HEK293 (cell line): ENCODE results near the gene RMND1.

ENCODE experiments used
- EGR2 ChIP-seq: fragments of 450-650 bp; formaldehyde crosslinking; IDR thresholded peaks from 2 replicates; pipeline ENCODE4 v1.5.1; 2016; ENCODE audit warnings: low read depth, missing biosample characterization, missing genetic modification characterization
- MYNN ChIP-seq: fragments of 450-650 bp; formaldehyde crosslinking; IDR thresholded peaks from 2 replicates; pipeline ENCODE4 v1.5.1; 2016; ENCODE audit warnings: missing biosample characterization, missing genetic modification characterization, borderline replicate concordance
- REST ChIP-seq: fragments of 450-650 bp; formaldehyde crosslinking; IDR thresholded peaks from 2 replicates; pipeline ENCODE4 v1.5.1; 2016; ENCODE audit warnings: missing biosample characterization, missing genetic modification characterization
- YY1 ChIP-seq: fragments of 450-650 bp; formaldehyde crosslinking; IDR thresholded peaks from 2 replicates; pipeline ENCODE4 v1.5.1; 2018; ENCODE audit warnings: missing biosample characterization, missing genetic modification characterization
- ZBTB21 ChIP-seq: fragments of 450-650 bp; formaldehyde crosslinking; IDR thresholded peaks from 2 replicates; pipeline ENCODE4 v1.5.1; 2017; ENCODE audit warnings: missing biosample characterization, missing genetic modification characterization
- ZBTB8A ChIP-seq: fragments of 450-650 bp; formaldehyde crosslinking; IDR thresholded peaks from 2 replicates; pipeline ENCODE4 v1.5.1; 2016; ENCODE audit warnings: missing biosample characterization, missing genetic modification characterization
- ZNF175 ChIP-seq: fragments of 450-650 bp; formaldehyde crosslinking; IDR thresholded peaks from 2 replicates; pipeline ENCODE4 v1.5.1; 2016; ENCODE audit warnings: missing biosample characterization, missing genetic modification characterization
- ZNF629 ChIP-seq: fragments of 450-650 bp; formaldehyde crosslinking; IDR thresholded peaks from 2 replicates; pipeline ENCODE4 v1.5.1; 2017; ENCODE audit warnings: missing biosample characterization, missing genetic modification characterization
- ZNF76 ChIP-seq: fragments of 450-650 bp; formaldehyde crosslinking; IDR thresholded peaks from 2 replicates; pipeline ENCODE4; 2016; ENCODE audit warnings: low read depth, missing biosample characterization, missing genetic modification characterization, borderline replicate concordance
- ZNF785 ChIP-seq: fragments of 450-650 bp; formaldehyde crosslinking; IDR thresholded peaks from 2 replicates; pipeline ENCODE4 v1.5.1; 2016; ENCODE audit warnings: missing biosample characterization, missing genetic modification characterization
- TF ChIP-seq, protein P1 (sequence below): fragments of 450-650 bp; formaldehyde crosslinking; IDR thresholded peaks from 2 replicates; pipeline ENCODE4 v1.5.1; 2016; ENCODE audit warnings: missing biosample characterization, missing genetic modification characterization
- TF ChIP-seq, protein P2 (sequence below): fragments of 450-650 bp; formaldehyde crosslinking; IDR thresholded peaks from 2 replicates; pipeline ENCODE4 v1.5.1; 2016; ENCODE audit warnings: missing biosample characterization, missing genetic modification characterization
- TF ChIP-seq, protein P3 (sequence below): fragments of 450-650 bp; IDR thresholded peaks from 2 replicates; pipeline ENCODE4 v1.5.1; 2018; ENCODE audit warnings: missing biosample characterization, missing genetic modification characterization

DNA sequence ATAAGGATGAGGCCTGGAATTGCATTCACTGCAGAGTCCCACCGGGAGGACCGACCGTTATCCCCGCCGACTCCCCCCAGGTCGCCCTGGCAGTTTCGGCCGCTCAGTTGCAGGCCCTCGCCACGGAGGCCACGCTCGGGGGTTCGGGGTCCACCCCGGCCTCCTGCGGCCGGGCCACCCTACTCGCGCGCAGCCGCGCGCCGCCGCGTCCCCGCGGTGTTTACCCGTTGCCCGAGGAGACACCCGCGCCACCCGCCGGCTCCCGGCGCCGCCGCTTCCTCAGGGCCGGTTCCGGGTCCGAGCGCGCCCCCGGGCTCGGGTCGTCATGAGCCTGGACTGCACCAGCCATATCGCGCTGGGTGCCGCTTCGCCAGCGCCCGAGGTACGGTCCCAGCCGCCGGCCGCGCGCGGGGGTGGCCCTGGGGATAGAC lies 41.9 kb upstream of the RMND1 start, which contains the start of gene CCDC170:
- TF ChIP-seq EGR2 (tag by site-specific recombination) (no peak), ZNF629 (tag by site-specific recombination) (no peak), YY1 (tag by site-specific recombination) (no peak), ZNF76 (tag by site-specific recombination) (no peak), ZNF785 (no peak), ZNF175 (tag by site-specific recombination) (no peak), MYNN (tag by site-specific recombination) (no peak), REST (no peak), ZBTB21 (no peak), ZBTB8A (tag by site-specific recombination) (no peak)
- TF ChIP-seq, protein P1, sequence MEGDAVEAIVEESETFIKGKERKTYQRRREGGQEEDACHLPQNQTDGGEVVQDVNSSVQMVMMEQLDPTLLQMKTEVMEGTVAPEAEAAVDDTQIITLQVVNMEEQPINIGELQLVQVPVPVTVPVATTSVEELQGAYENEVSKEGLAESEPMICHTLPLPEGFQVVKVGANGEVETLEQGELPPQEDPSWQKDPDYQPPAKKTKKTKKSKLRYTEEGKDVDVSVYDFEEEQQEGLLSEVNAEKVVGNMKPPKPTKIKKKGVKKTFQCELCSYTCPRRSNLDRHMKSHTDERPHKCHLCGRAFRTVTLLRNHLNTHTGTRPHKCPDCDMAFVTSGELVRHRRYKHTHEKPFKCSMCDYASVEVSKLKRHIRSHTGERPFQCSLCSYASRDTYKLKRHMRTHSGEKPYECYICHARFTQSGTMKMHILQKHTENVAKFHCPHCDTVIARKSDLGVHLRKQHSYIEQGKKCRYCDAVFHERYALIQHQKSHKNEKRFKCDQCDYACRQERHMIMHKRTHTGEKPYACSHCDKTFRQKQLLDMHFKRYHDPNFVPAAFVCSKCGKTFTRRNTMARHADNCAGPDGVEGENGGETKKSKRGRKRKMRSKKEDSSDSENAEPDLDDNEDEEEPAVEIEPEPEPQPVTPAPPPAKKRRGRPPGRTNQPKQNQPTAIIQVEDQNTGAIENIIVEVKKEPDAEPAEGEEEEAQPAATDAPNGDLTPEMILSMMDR (tag by site-specific recombination), result no peak
- TF ChIP-seq, protein P2, sequence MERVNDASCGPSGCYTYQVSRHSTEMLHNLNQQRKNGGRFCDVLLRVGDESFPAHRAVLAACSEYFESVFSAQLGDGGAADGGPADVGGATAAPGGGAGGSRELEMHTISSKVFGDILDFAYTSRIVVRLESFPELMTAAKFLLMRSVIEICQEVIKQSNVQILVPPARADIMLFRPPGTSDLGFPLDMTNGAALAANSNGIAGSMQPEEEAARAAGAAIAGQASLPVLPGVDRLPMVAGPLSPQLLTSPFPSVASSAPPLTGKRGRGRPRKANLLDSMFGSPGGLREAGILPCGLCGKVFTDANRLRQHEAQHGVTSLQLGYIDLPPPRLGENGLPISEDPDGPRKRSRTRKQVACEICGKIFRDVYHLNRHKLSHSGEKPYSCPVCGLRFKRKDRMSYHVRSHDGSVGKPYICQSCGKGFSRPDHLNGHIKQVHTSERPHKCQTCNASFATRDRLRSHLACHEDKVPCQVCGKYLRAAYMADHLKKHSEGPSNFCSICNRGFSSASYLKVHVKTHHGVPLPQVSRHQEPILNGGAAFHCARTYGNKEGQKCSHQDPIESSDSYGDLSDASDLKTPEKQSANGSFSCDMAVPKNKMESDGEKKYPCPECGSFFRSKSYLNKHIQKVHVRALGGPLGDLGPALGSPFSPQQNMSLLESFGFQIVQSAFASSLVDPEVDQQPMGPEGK (tag by site-specific recombination), result no peak
- TF ChIP-seq, protein P3, sequence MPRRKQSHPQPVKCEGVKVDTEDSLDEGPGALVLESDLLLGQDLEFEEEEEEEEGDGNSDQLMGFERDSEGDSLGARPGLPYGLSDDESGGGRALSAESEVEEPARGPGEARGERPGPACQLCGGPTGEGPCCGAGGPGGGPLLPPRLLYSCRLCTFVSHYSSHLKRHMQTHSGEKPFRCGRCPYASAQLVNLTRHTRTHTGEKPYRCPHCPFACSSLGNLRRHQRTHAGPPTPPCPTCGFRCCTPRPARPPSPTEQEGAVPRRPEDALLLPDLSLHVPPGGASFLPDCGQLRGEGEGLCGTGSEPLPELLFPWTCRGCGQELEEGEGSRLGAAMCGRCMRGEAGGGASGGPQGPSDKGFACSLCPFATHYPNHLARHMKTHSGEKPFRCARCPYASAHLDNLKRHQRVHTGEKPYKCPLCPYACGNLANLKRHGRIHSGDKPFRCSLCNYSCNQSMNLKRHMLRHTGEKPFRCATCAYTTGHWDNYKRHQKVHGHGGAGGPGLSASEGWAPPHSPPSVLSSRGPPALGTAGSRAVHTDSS, result no peak
